ENCODE results near the gene TAS1R3.

The TAS1R3 gene

GRCh38 chr1:1340791-1341548 lies 9.9 kb downstream of the TAS1R3 start:
- no peak for DNase-seq (ENCODE audit: low spot score)

DNA sequence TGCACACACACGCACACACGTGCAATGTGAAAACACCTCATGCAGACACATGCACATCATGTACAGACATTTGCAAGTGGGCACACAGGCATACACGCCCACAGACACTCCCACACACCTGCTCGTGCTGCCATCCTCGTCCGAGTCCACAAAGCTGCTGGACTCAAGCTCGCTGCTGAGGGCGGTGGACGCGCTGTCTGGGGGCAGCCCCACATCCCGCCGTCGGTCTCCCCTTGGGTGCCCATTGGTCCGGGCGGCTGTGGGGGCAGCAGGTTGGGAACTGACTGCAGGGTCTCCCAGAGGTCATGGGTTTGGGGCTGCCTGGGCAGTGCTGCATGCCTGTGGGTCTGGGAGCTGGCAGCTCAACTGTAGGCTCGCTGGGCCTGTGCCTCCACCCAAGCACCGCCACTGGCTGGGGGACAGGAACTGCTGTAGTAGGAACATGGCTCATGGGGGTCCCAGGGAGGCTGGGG lies 10.5 kb downstream of the TAS1R3 start:
- no peak for DNase-seq (ENCODE audit: low spot score)

- DNase-seq (ENCODE audit: low spot score): no peak
Observed at GRCh38 chr1:1342061-1342562, 11.0 kb downstream of the TAS1R3 start.

DNA sequence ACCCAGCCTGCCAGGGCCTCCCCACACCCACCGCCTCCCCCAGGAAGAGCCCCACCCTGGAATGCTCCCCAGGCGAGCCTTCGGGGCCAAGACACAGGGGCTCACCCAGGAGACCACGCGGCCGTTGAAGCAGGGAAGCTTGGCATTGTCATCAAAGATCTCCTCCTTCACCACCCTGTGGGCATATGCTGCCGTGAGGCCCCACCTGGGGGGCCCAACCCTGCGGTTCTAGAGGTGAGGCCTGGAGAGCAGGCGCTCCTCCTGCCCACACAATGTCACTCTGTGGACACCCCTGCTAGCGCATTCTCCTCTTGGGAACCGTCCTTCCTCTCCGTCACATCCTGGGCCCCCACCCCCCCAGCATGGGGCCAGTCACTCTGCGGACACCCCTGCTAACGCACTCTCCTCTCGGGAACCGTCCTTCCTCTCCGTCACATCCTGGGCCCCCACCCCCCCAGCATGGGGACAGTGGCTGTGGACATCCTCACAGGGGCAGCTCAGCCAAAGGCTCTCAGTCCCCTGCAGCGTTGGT lies 11.6 kb downstream of the TAS1R3 start:
- no peak for DNase-seq (ENCODE audit: low spot score)

DNA sequence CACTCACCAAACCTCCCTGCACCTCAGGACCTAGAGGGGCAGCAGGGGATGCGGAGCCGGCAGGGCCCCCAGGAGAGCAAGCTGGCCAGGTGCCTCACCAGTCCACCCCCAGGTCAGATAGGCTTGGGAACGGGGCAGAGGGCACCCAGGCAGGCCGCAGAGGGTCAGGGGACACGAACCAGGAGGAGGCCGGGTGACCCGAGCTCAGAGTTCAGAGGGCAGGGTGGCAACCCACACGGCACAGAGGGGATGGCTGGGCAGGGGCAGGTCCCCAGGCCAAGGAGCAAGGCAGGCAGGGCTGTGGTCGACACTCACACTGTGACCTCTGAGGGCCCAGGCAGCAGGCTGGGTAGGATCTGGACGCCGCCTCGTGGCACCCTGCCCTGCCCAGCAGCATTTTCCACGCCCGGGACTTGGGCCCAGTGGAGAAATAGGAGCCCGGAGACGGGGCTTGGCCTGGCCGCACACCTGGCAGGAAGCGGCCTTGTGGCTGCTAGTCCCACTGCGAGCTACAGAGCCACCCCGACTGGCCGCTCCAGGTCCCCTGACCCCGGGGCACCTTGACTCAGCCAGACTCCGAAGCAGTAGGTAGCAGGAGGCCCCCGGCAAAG lies 12.8 kb downstream of the TAS1R3 start:
- no peak for DNase-seq (ENCODE audit: low spot score)

GRCh38 chr1:1344655-1345361 lies 13.7 kb downstream of the TAS1R3 start:
- peak; percentile 76 for DNase-seq (ENCODE audit: low spot score)

DNA sequence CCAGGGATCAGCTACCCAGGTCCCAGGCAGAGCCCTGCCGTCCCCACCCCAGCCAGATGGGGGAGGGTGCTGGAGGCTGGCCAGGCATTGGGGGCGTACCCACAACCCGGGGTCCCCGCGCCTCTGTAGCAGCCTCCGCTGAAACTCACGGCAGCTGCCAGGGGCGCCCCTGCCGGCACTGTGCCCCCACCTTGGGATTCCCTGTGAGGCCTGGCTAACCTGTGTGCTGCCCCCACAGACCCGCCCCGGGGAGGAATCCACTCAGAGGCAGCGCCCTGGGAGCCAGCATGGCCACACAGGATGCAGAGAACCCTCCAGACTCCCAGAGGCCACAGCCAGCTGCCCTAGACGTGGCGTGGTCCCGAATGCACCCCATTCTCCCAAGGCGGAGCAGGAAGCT lies 14.3 kb downstream of the TAS1R3 start:
- no peak for DNase-seq (ENCODE audit: low spot score)

DNA sequence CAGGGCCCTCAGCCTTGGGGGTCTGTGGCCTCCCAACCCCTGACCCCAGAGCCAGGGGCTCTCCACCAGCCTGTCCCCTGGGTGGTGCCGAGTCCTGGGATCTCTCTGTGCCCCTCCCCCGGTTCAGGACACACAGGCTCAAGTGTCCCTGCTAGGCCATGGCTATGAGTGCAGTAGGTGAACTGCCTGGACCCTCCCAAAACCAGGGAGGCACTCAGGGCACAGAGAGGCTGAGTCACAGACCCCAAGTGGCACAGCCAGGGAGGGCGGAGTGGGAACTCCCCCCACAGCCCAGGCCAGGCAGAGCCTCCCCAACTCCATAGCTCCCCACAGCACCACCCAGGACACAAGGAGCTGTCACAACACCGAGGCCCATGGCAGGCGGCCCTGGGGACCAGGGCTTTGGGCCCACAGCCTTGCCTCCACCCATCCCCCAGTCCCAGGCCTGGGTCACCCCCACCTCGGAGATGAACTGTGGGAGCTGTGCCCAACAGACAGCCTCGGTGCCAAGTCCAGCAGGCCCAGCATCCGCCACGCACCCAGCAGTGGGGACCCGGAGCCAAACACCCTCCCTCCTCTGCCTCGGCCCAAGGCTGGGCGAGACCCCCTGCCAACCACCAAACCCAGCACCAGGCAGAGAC lies 14.9 kb downstream of the TAS1R3 start:
- DNase-seq (ENCODE audit: low spot score): no peak

DNA sequence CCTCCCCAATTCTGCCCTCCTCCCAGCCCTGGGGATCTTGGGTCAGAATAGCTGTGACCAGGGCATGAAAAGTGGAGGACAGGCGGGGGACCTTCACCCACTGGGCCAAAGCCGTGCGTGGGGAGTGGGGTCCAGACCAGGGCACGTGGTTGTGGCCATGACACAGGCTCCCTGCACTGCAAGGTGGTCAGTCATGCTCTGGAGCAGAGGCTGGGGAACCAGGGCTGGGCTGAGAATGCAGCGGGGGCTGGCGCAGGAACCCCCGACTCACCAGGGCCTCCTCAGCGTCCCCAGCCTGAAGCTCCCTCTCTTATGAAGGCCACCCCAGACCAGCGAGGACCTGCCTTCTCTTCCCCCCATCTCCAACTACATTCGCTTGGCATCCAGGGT lies 15.4 kb downstream of the TAS1R3 start:
- no peak for DNase-seq (ENCODE audit: low spot score)

- no peak for DNase-seq (ENCODE audit: low spot score)
Observed at GRCh38 chr1:1347026-1347595, 16.0 kb downstream of the TAS1R3 start.

GRCh38 chr1:1347663-1348419 lies 16.8 kb downstream of the TAS1R3 start:
- DNase-seq (ENCODE audit: low spot score): peak; percentile 42

DNA sequence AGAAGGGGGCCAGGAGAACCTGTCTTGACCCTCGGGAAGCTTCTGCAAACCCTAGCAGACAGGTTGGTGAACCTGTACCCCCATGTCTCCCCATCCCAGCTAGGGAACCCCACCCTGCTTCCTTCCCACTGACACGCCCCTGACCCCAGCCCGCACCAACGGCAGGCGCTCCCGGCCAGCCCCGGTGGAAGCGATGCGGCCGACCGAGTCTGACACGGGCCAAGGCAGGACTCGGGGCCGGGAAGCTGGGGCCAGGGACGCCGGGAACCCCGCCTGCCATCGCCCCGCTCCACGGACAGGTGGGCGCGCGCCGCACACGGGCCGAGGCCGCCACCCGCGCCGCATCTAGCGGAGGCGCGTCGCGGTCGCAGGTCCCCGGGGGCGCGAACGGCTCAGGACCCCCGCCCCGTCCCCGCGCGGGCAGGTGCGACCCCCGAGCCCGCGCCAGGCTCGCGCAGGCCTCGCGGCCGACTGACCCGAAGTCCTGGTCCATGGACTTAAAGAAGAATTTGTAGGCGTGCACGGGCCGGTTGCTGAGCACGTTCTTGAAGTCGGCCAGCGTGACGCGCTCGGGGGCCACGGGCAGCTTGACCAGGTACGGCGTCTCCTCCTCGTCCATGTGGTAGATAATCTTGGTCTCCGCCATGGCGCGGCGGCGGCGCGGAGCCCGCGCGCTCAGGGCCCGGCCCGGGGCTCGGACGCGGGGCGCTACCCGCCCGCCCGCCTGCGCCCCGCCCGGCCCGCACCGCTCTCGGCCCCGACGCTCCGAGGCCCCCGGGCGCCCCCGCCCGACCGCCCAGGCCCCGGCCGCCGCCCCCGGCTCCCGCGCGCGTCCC lies 17.6 kb downstream of the TAS1R3 start:
- DNase-seq (ENCODE audit: low spot score): no peak

- peak; percentile 93 for DNase-seq (ENCODE audit: low spot score)
Observed at GRCh38 chr1:1349256-1350012, 18.4 kb downstream of the TAS1R3 start, which contains the start of gene DVL1. Gene DVL1 (minus strand): TSS chr1:1349418. CDS start chr1:1349065, 353 bp downstream.

DNA sequence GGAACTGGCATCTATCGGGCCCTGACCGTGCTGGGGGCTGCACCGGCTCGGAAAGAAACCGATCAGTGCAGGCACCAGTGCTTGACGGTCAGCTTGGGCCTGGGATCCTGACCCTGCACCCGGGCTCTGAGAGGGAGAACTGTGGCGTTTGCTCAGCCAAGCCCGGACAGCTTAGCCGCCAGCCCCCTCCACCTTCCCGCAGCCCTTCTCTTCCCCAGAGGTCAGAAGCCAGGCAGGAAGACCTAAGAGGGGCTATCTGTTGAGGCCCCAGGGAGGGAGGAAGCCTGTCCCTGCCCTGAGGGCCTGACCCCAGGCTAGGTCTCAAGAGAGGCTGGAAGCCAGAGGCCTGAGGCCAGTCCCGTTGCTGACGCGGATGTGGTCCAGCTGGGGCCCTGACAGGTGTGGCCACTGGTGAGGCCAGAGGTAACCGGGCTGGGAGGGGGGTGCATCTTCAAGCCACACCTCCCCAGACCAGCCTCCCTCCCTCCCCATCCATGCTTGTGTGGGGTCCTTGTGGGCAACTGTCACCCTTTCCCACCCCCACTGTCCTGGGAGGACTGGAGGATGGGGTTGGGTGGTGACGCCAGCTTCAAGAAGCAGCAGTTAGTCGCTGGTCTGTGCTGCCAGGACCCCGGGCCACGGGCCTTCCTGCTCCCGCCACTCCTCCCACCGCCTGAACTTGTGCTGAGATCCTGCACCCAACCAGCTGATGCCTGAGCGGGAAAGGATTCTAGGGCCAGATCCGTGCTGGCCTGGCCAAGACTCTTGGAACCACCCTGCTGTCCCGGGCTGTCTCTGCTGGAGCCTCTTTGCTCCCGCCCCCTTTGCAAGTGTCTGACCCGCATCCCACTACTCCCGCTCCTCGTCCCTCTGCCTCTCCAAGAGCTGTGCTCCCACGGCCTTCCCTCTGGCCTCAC lies 20.7 kb downstream of the TAS1R3 start:
- DNase-seq (ENCODE audit: low spot score): peak; percentile 43

DNA sequence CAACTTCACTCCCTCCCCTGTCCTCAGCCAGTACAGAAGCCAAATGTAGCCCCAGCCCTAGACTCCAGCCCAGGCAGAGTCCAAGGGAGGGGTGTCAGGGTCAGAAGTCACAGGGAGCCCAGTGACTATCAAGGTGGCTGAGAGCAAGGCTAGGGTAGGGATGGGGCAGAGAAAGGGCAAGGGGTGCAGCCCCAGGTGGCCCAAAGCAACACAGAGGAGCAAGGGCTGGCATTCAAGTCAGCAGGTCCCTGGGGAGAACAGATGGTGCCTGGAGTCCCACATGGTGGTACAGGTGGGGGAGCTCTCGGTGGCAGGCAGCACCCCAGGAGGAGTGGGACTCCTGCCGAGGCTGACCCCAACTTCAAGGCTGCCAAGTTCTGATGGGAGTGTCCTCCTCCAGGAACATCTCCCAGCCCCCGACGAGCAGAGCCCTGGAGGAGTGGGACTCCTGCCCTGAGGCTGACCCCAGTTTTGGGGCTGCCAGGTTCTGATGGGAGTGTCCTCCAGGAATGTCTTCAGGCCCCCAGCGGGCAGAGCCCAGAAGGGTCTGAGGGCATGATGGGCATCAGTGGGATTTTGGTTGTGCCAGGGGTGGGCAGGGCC lies 21.8 kb downstream of the TAS1R3 start:
- no peak for DNase-seq (ENCODE audit: low spot score)

GRCh38 chr1:1353389-1354151 lies 22.5 kb downstream of the TAS1R3 start:
- no peak for DNase-seq (ENCODE audit: low spot score)

All from GM03348 (cell line).